Activated T-cell treated with anti-CD3 and anti-CD28 coated beads, Interleukin-2, amount 50 U/mL, for 72 hours (primary cell): ENCODE measurements around the gene BLOC1S1. TPM values are rescaled to one million over a fixed set of nuclear protein-coding genes. Genes with fewer than 3 reads are reported as not detected.
A peak's percentile ranks its signal among the peaks of the same experiment; 100 is the strongest.
"Not testable (repeated sequence)": the region's sequence is repeated elsewhere in the genome, so short reads cannot be mapped to it uniquely, and the experiment has no call there.

Experiments used
- ATAC-seq, 2 donors: fragments of 150-1000 bp; cut with Tn5 transposase; replicated peaks in 1 of 2; 2 replicates each; pipeline ENCODE4 v1.10.0; 2021; ENCODE audit warnings: moderate library complexity in 2 of 2, mild to moderate bottlenecking in 1 of 2
- DNase-seq, 2 donors: peaks; one replicate each; pipeline ENCODE4 v3.0.0; 2021 to 2022; ENCODE audit warnings: mixed read lengths in 1 of 2
- H3K27ac Mint-ChIP-seq: one replicate; pipeline ENCODE4 v1.8.0; 2022; ENCODE audit warnings: mild to moderate bottlenecking, moderate library complexity, mixed read lengths
- H3K27me3 Mint-ChIP-seq: one replicate; pipeline ENCODE4 v1.8.0; 2022; ENCODE audit warnings: low read depth, mixed read lengths
- H3K36me3 Mint-ChIP-seq, 2 donors: one replicate each; pipeline ENCODE4 v1.8.0; 2022; ENCODE audit warnings: mixed read lengths in 2 of 2, mild to moderate bottlenecking in 1 of 2; ENCODE audit not compliant: insufficient read depth in 2 of 2
- H3K4me1 Mint-ChIP-seq: one replicate; pipeline ENCODE4 v1.8.0; 2022; ENCODE audit warnings: low read depth, mixed read lengths
- H3K4me3 Mint-ChIP-seq, 2 donors: one replicate each; pipeline ENCODE4 v1.8.0; 2022; ENCODE audit warnings: mild to moderate bottlenecking in 2 of 2, mixed read lengths in 2 of 2, moderate library complexity in 2 of 2
- H3K9me3 Mint-ChIP-seq, 2 donors: one replicate each; pipeline ENCODE4 v1.8.0; 2022; ENCODE audit warnings: mixed read lengths in 2 of 2
- total RNA-seq, 2 donors: library from RNA; stranded (reverse); gene quantifications; one replicate each; pipeline ENCODE4 v1.2.3, GENCODE V29; 2022

Gene BLOC1S1
- total RNA-seq, 2 donors from 2014 or later: 116 to 121 TPM

DNA sequence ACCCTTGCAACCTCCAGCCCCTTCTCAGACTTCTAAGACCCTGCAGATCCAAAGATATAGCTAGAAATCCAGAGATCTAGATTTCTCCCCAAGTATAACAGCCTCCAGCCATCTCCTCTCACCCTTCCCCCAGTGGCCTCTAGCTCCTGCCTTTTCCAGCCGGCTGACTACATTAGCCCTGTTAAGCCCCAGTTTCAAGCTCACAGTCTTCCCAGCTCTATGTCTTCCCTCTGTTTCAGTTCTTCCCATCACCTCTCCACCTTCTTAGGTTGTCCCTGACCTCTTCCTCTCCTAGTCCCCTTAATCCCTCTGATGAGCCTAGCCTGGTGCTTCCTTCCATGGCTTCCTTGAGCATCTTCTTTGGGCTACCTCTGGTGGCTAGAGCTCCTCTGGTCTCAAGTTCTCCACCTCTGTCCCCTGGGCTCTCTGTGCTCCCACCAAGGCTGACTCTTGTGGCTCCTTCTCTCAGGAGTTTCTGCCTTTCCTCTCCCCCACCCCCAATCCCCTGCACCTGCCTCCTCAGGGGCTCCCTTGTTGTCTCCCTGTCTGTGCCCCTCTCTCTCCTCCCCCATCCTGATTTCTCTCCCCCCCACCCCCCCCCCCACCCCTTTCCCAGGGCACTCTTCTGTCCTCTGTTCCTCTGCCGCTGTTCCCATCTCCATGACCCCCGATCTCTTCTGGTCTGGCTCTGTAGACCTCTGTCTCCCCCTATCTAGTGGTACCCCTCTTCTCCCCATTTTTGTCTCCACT lies 26.3 kb downstream of the BLOC1S1 start:
- Mint-ChIP-seq H3K36me3 (peaks cover 0 to 2% of the 10 kb centered on the region in 2 donors), H3K4me1 (peaks cover 46% of the 10 kb centered on the region), H3K4me3 (peak overlapping the region; percentile 86 to 94), H3K27ac (peak overlapping the region; percentile 68), H3K9me3 (no peaks in the 10 kb centered on the region), H3K27me3 (no peaks in the 10 kb centered on the region)
- DNase-seq: no peak
- no peak for ATAC-seq

DNA sequence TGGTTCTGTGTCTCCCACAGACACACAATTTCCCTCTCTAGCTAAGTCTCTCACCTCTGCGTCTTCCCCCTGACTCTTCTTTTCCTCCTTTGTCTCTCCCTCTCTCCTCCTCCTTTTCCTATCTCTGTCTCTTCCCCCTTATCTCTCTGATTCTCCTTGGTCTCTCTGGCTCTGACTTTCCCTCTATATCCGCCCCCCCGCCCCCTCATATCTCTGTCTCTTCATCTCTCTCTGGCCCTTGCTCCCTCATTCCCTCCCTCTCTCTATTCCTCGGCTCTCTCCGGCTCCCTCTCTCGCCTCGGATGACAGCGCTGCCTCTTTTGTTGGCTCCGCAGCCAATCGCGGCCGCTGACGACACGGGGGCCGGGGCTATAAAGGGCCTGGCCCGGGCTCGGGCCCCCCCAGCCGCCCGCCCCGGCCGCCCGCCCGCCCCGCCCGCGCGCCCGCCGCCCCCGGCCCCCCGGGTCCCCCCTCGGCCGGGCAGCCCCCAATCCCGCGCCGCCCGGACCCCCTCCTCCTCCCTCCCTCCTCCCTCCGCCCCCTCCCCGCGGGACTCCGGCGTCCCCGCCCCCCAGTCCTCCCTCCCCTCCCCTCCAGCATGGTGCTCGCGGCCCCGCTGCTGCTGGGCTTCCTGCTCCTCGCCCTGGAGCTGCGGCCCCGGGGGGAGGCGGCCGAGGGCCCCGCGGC lies 27.0 kb downstream of the BLOC1S1 start, which contains the start of gene GDF11:
Gene GDF11 (plus strand): TSS at position 404 of the 687 bp plus-strand sequence. CDS start 195 bp downstream, at position 599.
- DNase-seq (peak; percentile 79 to 81), ATAC-seq (peak; percentile 70 to 71)
- Mint-ChIP-seq H3K9me3 (no peaks in the 10 kb centered on the region), H3K4me1 (peaks cover 39% of the 10 kb centered on the region), H3K36me3 (peaks cover 0 to 2% of the 10 kb centered on the region in 2 donors), H3K27me3 (no peaks in the 10 kb centered on the region), H3K27ac (peak within 1 kb of the TSS; percentile 68), H3K4me3 (peak within 1 kb of the TSS; percentile 91 to 94)

DNA sequence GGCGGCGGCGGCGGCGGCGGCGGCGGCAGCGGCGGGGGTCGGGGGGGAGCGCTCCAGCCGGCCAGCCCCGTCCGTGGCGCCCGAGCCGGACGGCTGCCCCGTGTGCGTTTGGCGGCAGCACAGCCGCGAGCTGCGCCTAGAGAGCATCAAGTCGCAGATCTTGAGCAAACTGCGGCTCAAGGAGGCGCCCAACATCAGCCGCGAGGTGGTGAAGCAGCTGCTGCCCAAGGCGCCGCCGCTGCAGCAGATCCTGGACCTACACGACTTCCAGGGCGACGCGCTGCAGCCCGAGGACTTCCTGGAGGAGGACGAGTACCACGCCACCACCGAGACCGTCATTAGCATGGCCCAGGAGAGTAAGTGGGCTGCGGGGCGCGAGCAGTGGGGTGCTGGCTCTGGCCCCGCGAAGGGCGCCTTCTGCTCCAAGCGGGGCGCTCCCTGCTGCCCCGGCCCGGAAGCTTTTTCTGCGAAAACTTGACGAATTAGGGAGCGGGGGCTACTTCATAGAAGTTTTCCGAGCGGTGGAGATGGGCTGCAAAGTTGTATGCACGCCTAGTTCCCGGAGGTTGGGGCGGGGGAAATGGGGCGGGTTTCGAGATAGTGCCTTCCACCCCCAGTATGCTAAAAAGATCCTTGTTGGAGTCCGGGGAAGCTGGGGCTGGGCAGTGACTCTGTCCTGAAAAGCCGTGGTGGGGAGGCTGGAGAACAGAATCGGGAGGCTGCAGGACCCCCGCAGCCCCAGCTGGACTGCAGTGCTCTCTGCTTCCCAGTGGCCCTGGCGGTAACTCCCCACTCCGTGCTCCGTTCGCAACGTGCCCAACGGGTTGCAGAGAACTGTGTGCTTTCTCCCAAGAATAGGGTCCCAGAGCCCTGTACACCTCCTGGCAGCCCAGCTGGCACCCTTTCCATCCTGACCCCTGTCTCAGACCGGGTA lies 27.8 kb downstream of the BLOC1S1 start:
- peaks cover 0 to 2% of the 10 kb centered on the region in 2 donors for H3K36me3 Mint-ChIP-seq
- peak overlapping the region; percentile 70 for H3K27ac Mint-ChIP-seq
- DNase-seq: peak; percentile 58 to 62
- ATAC-seq: peak; percentile 55 to 63
- H3K27me3 Mint-ChIP-seq: no peaks in the 10 kb centered on the region
- peak overlapping the region; percentile 91 to 92 for H3K4me3 Mint-ChIP-seq
- no peaks in the 10 kb centered on the region for H3K9me3 Mint-ChIP-seq
- H3K4me1 Mint-ChIP-seq: peaks cover 33% of the 10 kb centered on the region

GRCh38 chr12:55744340-55745030 lies 28.6 kb downstream of the BLOC1S1 start:
- no peaks in the 10 kb centered on the region for H3K27me3 Mint-ChIP-seq
- peaks cover 0 to 7% of the 10 kb centered on the region in 2 donors for H3K36me3 Mint-ChIP-seq
- peak overlapping the region; percentile 91 to 92 for H3K4me3 Mint-ChIP-seq
- no peaks in the 10 kb centered on the region for H3K9me3 Mint-ChIP-seq
- H3K4me1 Mint-ChIP-seq: peaks cover 33% of the 10 kb centered on the region
- ATAC-seq: no peak
- H3K27ac Mint-ChIP-seq: peak overlapping the region; percentile 70
- DNase-seq: no peak

- Mint-ChIP-seq H3K4me3 (peak overlapping the region; percentile 91 to 92), H3K4me1 (peaks cover 33% of the 10 kb centered on the region)
These were observed 29.7 kb downstream of the BLOC1S1 start for GRCh38 chr12:55745361-55746173.

GRCh38 chr12:55746174-55746912 lies 30.5 kb downstream of the BLOC1S1 start:
- Mint-ChIP-seq H3K27ac (peak overlapping the region; percentile 25), H3K36me3 (peaks cover 0 to 9% of the 10 kb centered on the region in 2 donors), H3K27me3 (no peaks in the 10 kb centered on the region), H3K4me1 (peaks cover 33% of the 10 kb centered on the region), H3K4me3 (peak overlapping the region; percentile 4 to 6), H3K9me3 (no peaks in the 10 kb centered on the region)
- ATAC-seq: no peak
- DNase-seq: no peak

More at GRCh38 chr12:55745361-55746173, 29.7 kb downstream of the BLOC1S1 start:
- no peaks in the 10 kb centered on the region for H3K27me3 Mint-ChIP-seq
- peak overlapping the region; percentile 25 for H3K27ac Mint-ChIP-seq
- peaks cover 0 to 9% of the 10 kb centered on the region in 2 donors for H3K36me3 Mint-ChIP-seq
- ATAC-seq: no peak
- no peak for DNase-seq
- no peaks in the 10 kb centered on the region for H3K9me3 Mint-ChIP-seq

DNA sequence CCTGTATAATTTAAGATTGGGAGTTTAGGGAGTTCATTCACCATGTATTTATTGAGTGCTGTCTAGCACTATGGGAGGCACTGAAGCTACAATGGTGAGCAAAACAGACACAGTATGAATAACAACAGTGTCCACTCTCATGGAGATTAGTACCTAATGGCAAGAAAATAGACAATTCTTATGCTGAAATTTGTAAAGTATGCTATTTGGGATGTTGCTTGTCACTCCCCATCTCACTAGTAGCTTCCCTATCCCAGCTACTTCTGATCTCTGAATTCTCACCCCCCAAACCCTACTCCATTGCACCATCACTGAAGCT lies 31.0 kb downstream of the BLOC1S1 start:
- peaks cover 33% of the 10 kb centered on the region for H3K4me1 Mint-ChIP-seq
- H3K4me3 Mint-ChIP-seq: no peak overlapping the region
- H3K27ac Mint-ChIP-seq: peak overlapping the region; percentile 5
- H3K36me3 Mint-ChIP-seq: peaks cover 0 to 9% of the 10 kb centered on the region in 2 donors
- no peaks in the 10 kb centered on the region for H3K27me3 Mint-ChIP-seq
- no peak for ATAC-seq
- DNase-seq: no peak
- no peaks in the 10 kb centered on the region for H3K9me3 Mint-ChIP-seq

DNA sequence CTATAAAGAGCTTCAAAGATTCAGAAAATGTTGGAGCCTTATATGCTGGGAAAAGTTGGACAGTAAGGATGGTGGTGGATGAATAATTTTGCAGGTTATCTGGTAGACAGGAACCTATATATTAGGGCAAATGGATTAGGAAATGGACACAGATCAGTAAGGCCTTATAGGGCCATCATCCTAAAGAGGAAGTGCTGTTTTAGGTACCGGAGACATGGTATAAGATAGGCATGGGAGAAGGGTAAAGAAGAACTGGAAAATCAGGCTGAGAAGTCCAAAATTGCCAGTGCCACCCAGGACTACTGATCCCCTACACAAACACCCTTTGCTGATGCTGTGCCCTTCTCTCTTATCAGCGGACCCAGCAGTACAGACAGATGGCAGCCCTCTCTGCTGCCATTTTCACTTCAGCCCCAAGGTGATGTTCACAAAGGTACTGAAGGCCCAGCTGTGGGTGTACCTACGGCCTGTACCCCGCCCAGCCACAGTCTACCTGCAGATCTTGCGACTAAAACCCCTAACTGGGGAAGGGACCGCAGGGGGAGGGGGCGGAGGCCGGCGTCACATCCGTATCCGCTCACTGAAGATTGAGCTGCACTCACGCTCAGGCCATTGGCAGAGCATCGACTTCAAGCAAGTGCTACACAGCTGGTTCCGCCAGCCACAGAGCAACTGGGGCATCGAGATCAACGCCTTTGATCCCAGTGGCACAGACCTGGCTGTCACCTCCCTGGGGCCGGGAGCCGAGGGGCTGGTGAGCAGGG lies 32.6 kb downstream of the BLOC1S1 start:
- H3K4me1 Mint-ChIP-seq: peaks cover 24% of the 10 kb centered on the region
- DNase-seq: no peak
- no peak for ATAC-seq
- H3K9me3 Mint-ChIP-seq: no peaks in the 10 kb centered on the region
- H3K27me3 Mint-ChIP-seq: no peaks in the 10 kb centered on the region
- no peak overlapping the region for H3K4me3 Mint-ChIP-seq
- peaks cover 0 to 8% of the 10 kb centered on the region in 2 donors for H3K36me3 Mint-ChIP-seq
- no peak overlapping the region for H3K27ac Mint-ChIP-seq

GRCh38 chr12:55755246-55755645 lies 39.4 kb downstream of the BLOC1S1 start:
- Mint-ChIP-seq H3K4me1 (peaks cover under 1% of the 10 kb centered on the region), H3K27ac (peak overlapping the region; percentile 66), H3K27me3 (no peaks in the 10 kb centered on the region), H3K4me3 (no peak overlapping the region), H3K36me3 (peaks cover 10 to 29% of the 10 kb centered on the region in 2 donors), H3K9me3 (no peaks in the 10 kb centered on the region)
- ATAC-seq (no peak), DNase-seq (no peak)

- DNase-seq (no peak), ATAC-seq (no peak)
- Mint-ChIP-seq H3K27me3 (no peaks in the 10 kb centered on the region), H3K4me1 (peaks cover 18% of the 10 kb centered on the region), H3K4me3 (no peak overlapping the region), H3K9me3 (no peaks in the 10 kb centered on the region), H3K36me3 (peaks cover 12 to 41% of the 10 kb centered on the region in 2 donors), H3K27ac (peak overlapping the region; percentile 79)
These were observed 41.9 kb downstream of the BLOC1S1 start for GRCh38 chr12:55757701-55758100.

GRCh38 chr12:55758575-55758974 lies 42.7 kb downstream of the BLOC1S1 start:
- Mint-ChIP-seq H3K36me3 (peaks cover 12 to 41% of the 10 kb centered on the region in 2 donors), H3K4me1 (peaks cover 18% of the 10 kb centered on the region), H3K27ac (peak overlapping the region; percentile 51)
- not testable (repeated sequence) for H3K4me3 Mint-ChIP-seq, ATAC-seq, DNase-seq, H3K27me3 Mint-ChIP-seq, H3K9me3 Mint-ChIP-seq
